ENCODE data around the gene TENT5C. TPM values are rescaled to one million over a fixed set of nuclear protein-coding genes. Genes with fewer than 3 reads are reported as not detected.
"Not testable (repeated sequence)": the region's sequence is repeated elsewhere in the genome, so short reads cannot be mapped to it uniquely, and the experiment has no call there.

TENT5C gene
- 3.1 and 3.5 TPM in 2 replicates for total RNA-seq

DNA sequence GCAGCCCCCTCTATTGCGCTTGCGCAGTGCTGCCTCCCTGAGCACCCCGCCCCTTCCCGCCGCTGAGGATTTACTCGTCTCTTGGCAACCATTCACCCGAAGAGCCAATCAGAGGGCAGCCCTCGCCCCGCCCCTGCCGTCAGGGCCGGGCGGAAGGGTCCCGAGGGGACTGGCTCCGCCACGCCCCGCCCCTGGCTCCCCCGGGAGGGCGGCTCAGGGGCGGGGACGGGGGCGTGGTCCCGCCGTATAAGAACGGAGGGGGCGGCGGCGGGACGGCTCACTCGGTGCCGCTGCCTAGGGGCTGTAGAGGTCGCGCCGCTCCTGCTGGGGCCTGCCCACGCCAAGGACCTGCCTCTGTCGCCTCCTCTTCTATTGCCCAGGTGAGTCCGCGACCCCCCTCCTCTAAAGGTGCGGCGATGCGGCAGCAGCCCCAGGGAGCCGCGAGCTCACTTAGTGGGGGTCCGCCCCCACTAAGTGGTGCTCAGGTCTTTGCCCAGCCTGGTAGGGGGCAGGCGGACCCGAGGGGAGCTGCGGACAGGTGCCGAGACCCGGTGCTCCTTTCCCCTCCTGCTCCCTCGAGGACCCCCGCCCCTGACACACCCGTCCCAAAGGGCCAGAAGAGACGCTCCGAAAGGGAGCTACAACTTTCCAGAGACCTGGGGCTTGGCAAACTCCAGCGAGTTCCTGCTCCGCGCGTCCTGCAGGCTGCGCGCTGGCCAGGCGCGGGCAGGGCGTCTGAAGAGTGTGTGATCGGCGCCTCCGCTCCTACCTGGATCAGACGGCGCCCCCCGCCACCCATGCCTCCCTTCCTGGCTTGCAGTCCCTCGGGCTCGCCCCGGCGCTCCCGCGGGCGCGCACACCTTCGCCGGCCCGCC is at the start of gene TENT5C:
Gene TENT5C, plus strand, starts transcription at position 275 of the 875 bp plus-strand sequence. CDS start 16,821 bp downstream, outside the sequence.
- peak within 1 kb of the TSS; percentile 89 for H3K27ac Mint-ChIP-seq
- H3K36me3 Mint-ChIP-seq (ENCODE audit: low read depth) = peaks cover 25% of the 10 kb centered on the region
- intact Hi-C loops (cut with micrococcal nuclease) = loop anchor here (1.0 to 10.0 kb wide), 10 partner anchors 17 to 1101 kb away; partner anchors contain the start of genes GDAP2, MAN1A2 and WDR3
- peaks cover 39% of the 10 kb centered on the region for H3K27me3 Mint-ChIP-seq
- peaks cover 47% of the 10 kb centered on the region for H3K4me1 Mint-ChIP-seq
- H3K9me3 Mint-ChIP-seq = no peaks in the 10 kb centered on the region
- peak; percentile 99 for DNase-seq
- peak within 1 kb of the TSS; percentile 90 for H3K4me3 Mint-ChIP-seq

DNA sequence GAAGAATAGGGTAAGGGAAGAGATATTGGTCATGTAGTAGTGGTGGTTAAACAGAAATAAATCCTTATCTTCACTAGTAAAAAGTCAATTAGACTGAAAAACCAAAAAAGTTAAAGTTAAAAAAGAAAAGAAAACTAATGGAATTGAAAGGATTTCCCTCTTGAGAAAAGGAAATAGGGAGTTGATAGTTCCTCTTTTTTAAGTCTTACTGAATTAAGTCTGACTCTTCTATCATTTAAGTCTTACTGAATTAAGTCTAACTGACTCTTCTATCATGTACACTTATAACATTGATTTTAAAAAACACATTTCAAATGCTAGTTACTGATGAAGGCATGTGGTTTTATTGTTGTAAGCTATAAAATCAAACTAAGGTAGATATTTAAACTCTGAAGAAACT is 49.5 kb upstream of the TENT5C start:
- H3K4me3 Mint-ChIP-seq = no peak overlapping the region
- no peak for DNase-seq
- H3K4me1 Mint-ChIP-seq = no peaks in the 10 kb centered on the region
- peaks cover 28% of the 10 kb centered on the region for H3K27me3 Mint-ChIP-seq
- H3K9me3 Mint-ChIP-seq = no peaks in the 10 kb centered on the region
- no peak overlapping the region for H3K27ac Mint-ChIP-seq
- intact Hi-C loops (cut with micrococcal nuclease) = no loop called here
- no peaks in the 10 kb centered on the region for H3K36me3 Mint-ChIP-seq (ENCODE audit: low read depth)

- no peak for DNase-seq
- H3K4me1 Mint-ChIP-seq = no peaks in the 10 kb centered on the region
- intact Hi-C loops (cut with micrococcal nuclease) = no loop called here
These were observed 48.9 kb upstream of the TENT5C start for GRCh38 chr1:117556976-117557375.

DNA sequence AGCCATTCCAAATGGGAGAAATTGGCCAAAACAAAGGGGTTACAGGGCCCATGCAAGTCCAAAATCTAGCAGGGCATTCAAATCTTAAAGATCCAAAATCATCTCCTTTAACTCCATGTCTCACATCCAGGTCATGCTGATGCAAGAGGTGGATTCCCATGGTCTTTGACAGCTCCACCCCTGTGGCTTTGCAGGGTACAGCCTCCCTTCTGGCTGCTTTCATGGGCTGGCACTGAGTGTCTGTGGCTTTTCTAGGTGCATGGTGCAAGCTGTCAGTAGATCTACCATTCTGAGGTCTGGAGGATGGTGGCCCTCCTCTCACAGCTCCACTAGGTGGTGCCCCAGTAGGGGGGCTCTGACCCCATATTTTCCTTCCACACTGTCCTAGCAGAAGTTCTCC is 47.4 kb upstream of the TENT5C start:
- H3K27me3 Mint-ChIP-seq = peaks cover 23% of the 10 kb centered on the region
- intact Hi-C loops (cut with micrococcal nuclease); H3K4me3 Mint-ChIP-seq; H3K27ac Mint-ChIP-seq; H3K36me3 Mint-ChIP-seq (ENCODE audit: low read depth); H3K9me3 Mint-ChIP-seq; H3K4me1 Mint-ChIP-seq; DNase-seq: not testable (repeated sequence)

More at GRCh38 chr1:117556976-117557375, 48.9 kb upstream of the TENT5C start:
- Mint-ChIP-seq H3K36me3 (ENCODE audit: low read depth) (no peaks in the 10 kb centered on the region), H3K4me3 (no peak overlapping the region), H3K9me3 (no peaks in the 10 kb centered on the region), H3K27me3 (peaks cover 26% of the 10 kb centered on the region), H3K27ac (no peak overlapping the region)

- Mint-ChIP-seq H3K36me3 (ENCODE audit: low read depth) (no peaks in the 10 kb centered on the region), H3K27me3 (peaks cover 24% of the 10 kb centered on the region), H3K9me3 (no peaks in the 10 kb centered on the region), H3K4me3 (no peak overlapping the region), H3K27ac (no peak overlapping the region), H3K4me1 (peaks cover 2% of the 10 kb centered on the region)
- DNase-seq = no peak
- intact Hi-C loops (cut with micrococcal nuclease) = no loop called here
These were observed 46.7 kb upstream of the TENT5C start for GRCh38 chr1:117559139-117559538.

GRCh38 chr1:117559985-117560384 is 45.9 kb upstream of the TENT5C start:
- intact Hi-C loops (cut with micrococcal nuclease) = no loop called here
- no peaks in the 10 kb centered on the region for H3K9me3 Mint-ChIP-seq
- H3K4me1 Mint-ChIP-seq = peaks cover 2% of the 10 kb centered on the region
- H3K36me3 Mint-ChIP-seq (ENCODE audit: low read depth) = no peaks in the 10 kb centered on the region
- H3K4me3 Mint-ChIP-seq = no peak overlapping the region
- H3K27me3 Mint-ChIP-seq = peaks cover 25% of the 10 kb centered on the region
- no peak overlapping the region for H3K27ac Mint-ChIP-seq
- no peak for DNase-seq

GRCh38 chr1:117561071-117561470 is 44.8 kb upstream of the TENT5C start:
- no peaks in the 10 kb centered on the region for H3K36me3 Mint-ChIP-seq (ENCODE audit: low read depth)
- no peak for DNase-seq

GRCh38 chr1:117561551-117561950 is 44.3 kb upstream of the TENT5C start:
- Mint-ChIP-seq H3K36me3 (ENCODE audit: low read depth) (no peaks in the 10 kb centered on the region), H3K4me1 (peaks cover 2% of the 10 kb centered on the region), H3K9me3 (no peaks in the 10 kb centered on the region), H3K27ac (no peak overlapping the region), H3K27me3 (peaks cover 16% of the 10 kb centered on the region), H3K4me3 (no peak overlapping the region)
- intact Hi-C loops (cut with micrococcal nuclease) = no loop called here
- no peak for DNase-seq

More at GRCh38 chr1:117561071-117561470, 44.8 kb upstream of the TENT5C start:
- no peak overlapping the region for H3K4me3 Mint-ChIP-seq
- H3K9me3 Mint-ChIP-seq = no peaks in the 10 kb centered on the region
- intact Hi-C loops (cut with micrococcal nuclease) = no loop called here
- no peak overlapping the region for H3K27ac Mint-ChIP-seq
- peaks cover 2% of the 10 kb centered on the region for H3K4me1 Mint-ChIP-seq
- H3K27me3 Mint-ChIP-seq = peaks cover 16% of the 10 kb centered on the region

DNA sequence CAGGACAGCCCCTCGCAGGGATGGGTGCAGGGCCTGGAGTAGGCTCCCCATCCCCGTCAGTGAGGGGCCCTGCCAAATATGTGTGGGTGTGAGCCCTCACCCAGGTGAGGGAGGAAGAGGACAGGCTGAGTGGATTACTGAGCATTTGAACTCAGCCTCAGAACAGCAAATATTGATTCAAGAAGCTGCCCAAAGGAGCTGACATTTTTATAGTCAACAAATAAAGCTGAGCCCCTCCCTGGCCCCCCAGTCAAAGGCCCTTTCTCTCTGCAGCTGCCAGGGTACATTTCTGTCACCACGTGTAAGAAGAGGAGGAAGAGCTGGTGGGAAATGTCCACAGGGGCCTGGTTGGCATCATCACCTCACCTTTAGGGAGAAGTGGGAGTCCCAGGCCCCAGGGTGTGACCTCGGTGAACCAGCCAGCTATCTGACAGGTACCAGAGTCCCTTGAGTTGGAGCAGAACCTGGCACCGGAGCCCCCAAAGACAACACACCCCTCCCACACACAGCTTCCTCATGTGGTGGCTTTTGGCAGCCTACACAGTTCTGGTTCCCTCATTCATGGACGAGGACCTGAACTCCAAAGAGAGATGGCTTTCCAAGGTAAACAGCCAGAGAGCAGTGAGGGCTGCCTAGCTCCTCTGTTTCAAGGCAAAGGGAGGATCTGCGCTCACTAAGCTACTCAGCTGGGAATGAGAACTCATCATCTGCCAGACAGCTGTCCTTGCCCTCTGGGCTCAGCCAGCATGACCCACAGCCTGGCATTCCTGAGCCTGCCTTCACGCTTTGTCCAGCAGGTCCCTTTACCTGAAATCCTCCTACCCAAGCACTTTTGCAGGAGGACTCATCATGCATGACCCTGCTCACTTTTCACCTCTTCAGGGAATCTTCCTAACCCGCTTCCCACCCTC is 43.0 kb upstream of the TENT5C start:
- no peak overlapping the region for H3K4me3 Mint-ChIP-seq
- intact Hi-C loops (cut with micrococcal nuclease) = no loop called here
- H3K4me1 Mint-ChIP-seq = peaks cover 2% of the 10 kb centered on the region
- no peaks in the 10 kb centered on the region for H3K36me3 Mint-ChIP-seq (ENCODE audit: low read depth)
- peaks cover 6% of the 10 kb centered on the region for H3K27me3 Mint-ChIP-seq
- H3K9me3 Mint-ChIP-seq = no peaks in the 10 kb centered on the region
- no peak for DNase-seq
- H3K27ac Mint-ChIP-seq = no peak overlapping the region

DNA sequence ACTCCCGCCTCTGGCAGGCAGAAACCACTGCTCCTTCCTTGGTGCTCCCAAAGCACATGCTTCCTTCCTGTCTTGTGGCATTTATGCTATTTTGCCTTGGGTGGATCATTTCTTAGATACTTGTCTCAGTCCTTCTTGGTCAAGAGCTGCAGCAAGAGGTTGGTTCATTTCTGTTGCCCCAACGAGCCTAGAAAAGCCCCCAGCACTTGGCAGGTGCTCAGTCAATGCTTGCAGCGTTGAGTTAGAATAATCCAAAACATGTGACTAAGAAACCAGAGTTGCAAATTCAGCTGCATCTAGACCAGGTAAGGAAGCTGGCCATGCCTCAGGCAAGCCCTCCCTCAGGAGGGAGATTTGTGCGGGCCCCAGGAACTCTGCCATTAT is 42.4 kb upstream of the TENT5C start:
- Mint-ChIP-seq H3K4me3 (no peak overlapping the region), H3K9me3 (no peaks in the 10 kb centered on the region), H3K27me3 (peaks cover 6% of the 10 kb centered on the region), H3K27ac (no peak overlapping the region), H3K36me3 (ENCODE audit: low read depth) (no peaks in the 10 kb centered on the region), H3K4me1 (peaks cover 2% of the 10 kb centered on the region)
- no peak for DNase-seq
- intact Hi-C loops (cut with micrococcal nuclease) = no loop called here

- Mint-ChIP-seq H3K4me3 (no peak overlapping the region), H3K27ac (no peak overlapping the region), H3K4me1 (peaks cover 2% of the 10 kb centered on the region), H3K27me3 (peaks cover 8% of the 10 kb centered on the region), H3K36me3 (ENCODE audit: low read depth) (no peaks in the 10 kb centered on the region), H3K9me3 (no peaks in the 10 kb centered on the region)
- no peak for DNase-seq
- intact Hi-C loops (cut with micrococcal nuclease) = no loop called here
These were observed 41.4 kb upstream of the TENT5C start for GRCh38 chr1:117564227-117565075.

DNA sequence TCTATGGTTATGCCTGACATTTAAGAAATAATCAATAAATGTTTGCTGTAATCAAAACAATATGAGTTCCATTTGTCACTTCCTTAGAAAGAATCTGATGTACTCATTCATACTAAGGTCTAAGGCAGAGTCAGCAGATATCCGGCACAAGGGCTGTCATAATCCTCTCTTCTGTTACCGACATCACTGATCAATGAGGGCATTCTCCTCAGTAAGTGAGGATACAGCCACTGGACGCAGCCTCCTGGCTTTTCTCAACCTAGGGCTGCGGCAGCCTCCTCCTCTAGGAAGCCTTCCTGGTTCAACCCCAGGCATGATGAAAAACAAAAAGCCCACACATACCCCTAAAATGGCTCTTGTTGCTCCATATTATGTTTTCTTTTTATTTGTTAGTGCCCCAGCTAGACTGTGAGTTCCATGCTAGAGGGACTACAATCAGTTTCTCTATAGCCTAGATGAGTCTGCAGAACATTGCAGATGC is 40.7 kb upstream of the TENT5C start:
- DNase-seq = no peak
- peaks cover 9% of the 10 kb centered on the region for H3K27me3 Mint-ChIP-seq
- H3K9me3 Mint-ChIP-seq = no peaks in the 10 kb centered on the region
- no peak overlapping the region for H3K27ac Mint-ChIP-seq
- intact Hi-C loops (cut with micrococcal nuclease) = no loop called here
- H3K4me3 Mint-ChIP-seq = no peak overlapping the region
- H3K4me1 Mint-ChIP-seq = peaks cover 4% of the 10 kb centered on the region
- H3K36me3 Mint-ChIP-seq (ENCODE audit: low read depth) = no peaks in the 10 kb centered on the region

DNA sequence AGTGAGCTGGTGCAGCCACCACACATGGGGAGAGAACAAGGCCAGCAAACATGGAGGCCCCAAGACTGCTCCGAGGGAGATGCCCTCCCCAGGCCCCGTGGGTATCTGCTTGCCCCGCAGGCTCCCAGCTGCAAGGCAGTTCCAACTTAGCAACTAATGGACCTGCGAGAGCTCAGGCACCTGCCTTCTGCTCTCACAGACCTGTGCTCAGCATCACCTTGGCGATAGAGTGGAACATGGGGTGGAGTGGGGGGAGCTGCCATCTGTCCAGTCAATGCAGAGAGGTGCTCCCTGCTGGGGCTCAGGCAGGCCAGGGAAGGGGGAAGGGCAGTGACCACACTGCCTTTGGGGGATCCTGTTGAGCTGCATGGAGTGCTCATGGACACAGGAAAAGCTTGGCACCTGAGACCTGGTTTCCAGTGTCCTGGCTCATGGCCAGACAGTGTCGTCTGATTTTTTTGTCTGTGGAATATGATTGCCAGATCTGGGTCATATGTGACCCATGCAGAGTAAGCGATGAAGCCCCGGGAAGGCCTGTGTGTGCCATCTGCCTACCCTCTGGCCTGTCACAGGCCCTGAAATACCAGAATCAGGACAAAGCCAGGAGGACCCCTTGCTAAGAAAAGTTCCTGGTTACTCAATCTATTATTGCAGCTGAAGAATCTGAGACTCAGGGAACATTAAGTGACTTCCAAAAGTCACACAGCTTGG is 39.9 kb upstream of the TENT5C start:
- H3K27ac Mint-ChIP-seq = no peak overlapping the region

More for the DNA sequence above, 39.9 kb upstream of the TENT5C start:
- Mint-ChIP-seq H3K4me1 (peaks cover 4% of the 10 kb centered on the region), H3K9me3 (no peaks in the 10 kb centered on the region), H3K36me3 (ENCODE audit: low read depth) (no peaks in the 10 kb centered on the region), H3K27me3 (peaks cover 12% of the 10 kb centered on the region), H3K4me3 (no peak overlapping the region)
- intact Hi-C loops (cut with micrococcal nuclease) = no loop called here
- DNase-seq = no peak
